Activated T-cell treated with anti-CD3 and anti-CD28 coated beads for 24 hours (primary cell): Measurements from ENCODE around the gene RGS8.

Experiments used
- DNase-seq: peaks from one replicate; pipeline ENCODE4 v3.0.0-alpha.2; 2020; ENCODE audit warnings: low read depth

Gene RGS8

GRCh38 chr1:182684116-182684828, at the start of gene RGS8:
TSS of gene RGS8 (minus strand) at chr1:182684587. CDS start at chr1:182669649, 14,938 bp downstream.
- no peak for DNase-seq

- DNase-seq, result no peak
Measured at GRCh38 chr1:182731852-182732575, 47.6 kb upstream of the RGS8 start.

GRCh38 chr1:182726912-182727311, 42.5 kb upstream of the RGS8 start:
- DNase-seq, result no peak

- no peak for DNase-seq
Measured at GRCh38 chr1:182725259-182726255, 41.2 kb upstream of the RGS8 start.

GRCh38 chr1:182724215-182724614, 39.8 kb upstream of the RGS8 start:
- DNase-seq, result no peak

- DNase-seq, result no peak
Measured at GRCh38 chr1:182723200-182723599, 38.8 kb upstream of the RGS8 start.

- DNase-seq, result no peak
Measured at GRCh38 chr1:182721525-182721924, 37.1 kb upstream of the RGS8 start.

GRCh38 chr1:182720463-182720862, 36.1 kb upstream of the RGS8 start:
- no peak for DNase-seq

- DNase-seq, result no peak
Measured at GRCh38 chr1:182719553-182719952, 35.2 kb upstream of the RGS8 start.

GRCh38 chr1:182718311-182718710, 33.9 kb upstream of the RGS8 start:
- no peak for DNase-seq

GRCh38 chr1:182716740-182717720, 32.6 kb upstream of the RGS8 start:
- no peak for DNase-seq

- DNase-seq, result no peak
Measured at GRCh38 chr1:182715531-182715930, 31.1 kb upstream of the RGS8 start.

GRCh38 chr1:182714546-182714945, 30.2 kb upstream of the RGS8 start:
- DNase-seq, result no peak

GRCh38 chr1:182713939-182714338, 29.6 kb upstream of the RGS8 start:
- DNase-seq, result peak; percentile 11

GRCh38 chr1:182713492-182713891, 29.1 kb upstream of the RGS8 start:
- DNase-seq, result no peak

- no peak for DNase-seq
Measured at GRCh38 chr1:182709855-182710254, 25.5 kb upstream of the RGS8 start.

GRCh38 chr1:182709225-182709764, 24.9 kb upstream of the RGS8 start:
- DNase-seq, result no peak

- DNase-seq, result no peak
Measured at GRCh38 chr1:182707122-182707521, 22.7 kb upstream of the RGS8 start.

- no peak for DNase-seq
Measured at GRCh38 chr1:182704677-182705076, 20.3 kb upstream of the RGS8 start.

GRCh38 chr1:182703539-182703938, 19.2 kb upstream of the RGS8 start:
- DNase-seq, result no peak
